HEK293 (cell line): ENCODE data around the gene TMPRSS6.
A peak's percentile ranks its signal among the peaks of the same experiment; 100 is the strongest.

Source experiments
- CTCF ChIA-PET: fragments of 350-600 bp; formaldehyde crosslinking; extraction: SDS; loops from one replicate; lab custom pipeline; 2021; ENCODE audit warnings: antibody characterized with exemption; lab: Yijun Ruan, JAX
- POLR2A ChIA-PET: fragments of 300-600 bp; formaldehyde crosslinking; extraction: SDS; loops from one replicate; lab custom pipeline; 2020; ENCODE audit warnings: antibody characterized with exemption, inconsistent platforms; lab: Yijun Ruan, JAX
- H3K27ac ChIP-seq: fragments of 200-500 bp; sonication (Bioruptor generic); 2 replicates; pipeline ENCODE4 v1.5.1; 2014; ENCODE audit warnings: low read depth, low read length, control low read depth, inconsistent platforms; ENCODE audit errors: extremely low read depth
- H3K36me3 ChIP-seq, 2 experiments: fragments of 200-500 bp in 1 of 2; sonication (Bioruptor generic) in 1 of 2; 1 replicate in 1 of 2; 2 replicates in 1 of 2; pipeline ENCODE4 v1.5.1; 2014 to 2017; ENCODE audit warnings: inconsistent platforms in 2 of 2, low read length in 2 of 2; ENCODE audit not compliant: control insufficient read depth in 2 of 2, insufficient read depth in 1 of 2
- H3K4me1 ChIP-seq: fragments of 200-500 bp; sonication (Bioruptor generic); 2 replicates; pipeline ENCODE4 v1.5.1; 2014; ENCODE audit warnings: mild to moderate bottlenecking, low read length, inconsistent platforms; ENCODE audit not compliant: control insufficient read depth, insufficient read depth
- H3K4me3 ChIP-seq: 2 replicates; pipeline ENCODE4 v1.5.1; 2011; ENCODE audit warnings: low read depth, mild to moderate bottlenecking, control low read depth, low read length, moderate library complexity
- H3K9me3 ChIP-seq: fragments of 200-500 bp; sonication (Bioruptor generic); 2 replicates; pipeline ENCODE4 v1.5.1; 2014; ENCODE audit warnings: low read depth, low read length, inconsistent platforms; ENCODE audit not compliant: control insufficient read depth, insufficient read depth
- GFI1B ChIP-seq: fragments of 450-650 bp; formaldehyde crosslinking; IDR thresholded peaks from 2 replicates; pipeline ENCODE4 v1.5.1; 2016; ENCODE audit warnings: missing biosample characterization, missing genetic modification characterization
- GLIS2 ChIP-seq: fragments of 450-650 bp; formaldehyde crosslinking; IDR thresholded peaks from 2 replicates; pipeline ENCODE4 v1.5.1; 2016; ENCODE audit warnings: missing biosample characterization, missing genetic modification characterization
- KLF1 ChIP-seq: fragments of 450-650 bp; formaldehyde crosslinking; IDR thresholded peaks from 2 replicates; pipeline ENCODE4 v1.5.1; 2016; ENCODE audit warnings: missing biosample characterization, missing genetic modification characterization
- OVOL3 ChIP-seq: fragments of 450-650 bp; formaldehyde crosslinking; IDR thresholded peaks from 2 replicates; pipeline ENCODE4 v1.5.1; 2016; ENCODE audit warnings: missing biosample characterization, missing genetic modification characterization
- ZBTB11 ChIP-seq: fragments of 450-650 bp; formaldehyde crosslinking; conservative IDR thresholded peaks from 2 replicates; pipeline ENCODE4 v1.5.1; 2016; ENCODE audit warnings: low read depth, missing biosample characterization, missing genetic modification characterization
- ZBTB48 ChIP-seq: fragments of 450-650 bp; formaldehyde crosslinking; IDR thresholded peaks from 2 replicates; pipeline ENCODE4 v1.5.1; 2016; ENCODE audit warnings: missing biosample characterization, missing genetic modification characterization
- ZFHX2 ChIP-seq: fragments of 450-650 bp; formaldehyde crosslinking; conservative IDR thresholded peaks from 2 replicates; pipeline ENCODE4 v1.5.1; 2016; ENCODE audit warnings: missing biosample characterization, missing genetic modification characterization
- ZFP37 ChIP-seq: fragments of 450-650 bp; formaldehyde crosslinking; IDR thresholded peaks from 2 replicates; pipeline ENCODE4 v1.5.1; 2016; ENCODE audit warnings: missing biosample characterization, missing genetic modification characterization
- ZNF112 ChIP-seq: fragments of 450-650 bp; formaldehyde crosslinking; IDR thresholded peaks from 2 replicates; pipeline ENCODE4 v1.5.0; 2017; ENCODE audit warnings: missing biosample characterization, missing genetic modification characterization
- ZNF221 ChIP-seq: fragments of 450-650 bp; formaldehyde crosslinking; IDR thresholded peaks from 2 replicates; pipeline ENCODE4 v1.5.1; 2017; ENCODE audit warnings: missing biosample characterization, missing genetic modification characterization, borderline replicate concordance
- ZNF623 ChIP-seq: fragments of 450-650 bp; formaldehyde crosslinking; IDR thresholded peaks from 2 replicates; pipeline ENCODE4 v1.5.1; 2016; ENCODE audit warnings: missing biosample characterization, missing genetic modification characterization
- ZNF707 ChIP-seq: fragments of 450-650 bp; formaldehyde crosslinking; IDR thresholded peaks from 2 replicates; pipeline ENCODE4 v1.5.1; 2016; ENCODE audit warnings: missing biosample characterization, missing genetic modification characterization
- ZSCAN30 ChIP-seq: fragments of 450-650 bp; IDR thresholded peaks from 2 replicates; pipeline ENCODE4 v1.5.1; 2018; ENCODE audit warnings: missing biosample characterization, mild to moderate bottlenecking, missing genetic modification characterization, moderate library complexity

The TMPRSS6 gene

GRCh38 chr22:37064553-37064952 is 45.0 kb downstream of the TMPRSS6 start:
- Histone ChIP-seq H3K27ac (no peak overlapping the region), H3K9me3 (no peaks in the 10 kb centered on the region), H3K36me3 (peaks cover 0 to 21% of the 10 kb centered on the region in 2 experiments; a peak in 2 of 3 replicates), H3K4me1 (no peaks in the 10 kb centered on the region), H3K4me3 (no peak overlapping the region)
- ChIA-PET CTCF (interaction anchor here (1.6 kb wide), 1 partner anchor 14 kb away, joined by 3 read pairs; no protein-coding TSS in a partner anchor), POLR2A (interaction anchor here (2.1 kb wide), 1 partner anchor 13 kb away, joined by 5 read pairs; the partner anchor contains the start of gene KCTD17)
- TF ChIP-seq ZSCAN30 (tag by site-specific recombination), result no peak
- TF ChIP-seq ZNF623 (tag by site-specific recombination), result peak; percentile 65

- H3K4me3 ChIP-seq, result no peak overlapping the region
- ChIA-PET POLR2A (no interaction called here), CTCF (interaction anchor here (1.6 kb wide), 1 partner anchor 15 kb away, joined by 3 read pairs; no protein-coding TSS in a partner anchor)
- no peaks in the 10 kb centered on the region for H3K4me1 ChIP-seq
- no peaks in the 10 kb centered on the region for H3K9me3 ChIP-seq
- peaks cover 0 to 30% of the 10 kb centered on the region in 2 experiments; a peak in 2 of 3 replicates for H3K36me3 ChIP-seq
- TF ChIP-seq ZBTB11 (no peak), ZNF221 (tag by site-specific recombination) (no peak), ZNF707 (tag by site-specific recombination) (no peak), ZNF112 (tag by site-specific recombination) (no peak), ZFP37 (tag by site-specific recombination) (no peak), OVOL3 (no peak), GFI1B (tag by site-specific recombination) (no peak)
- H3K27ac ChIP-seq, result no peak overlapping the region
Measured at GRCh38 chr22:37063431-37064420, 45.8 kb downstream of the TMPRSS6 start.

- POLR2A ChIA-PET, result no interaction called here
- H3K9me3 ChIP-seq, result no peaks in the 10 kb centered on the region
- TF ChIP-seq GLIS2 (tag by site-specific recombination), result peak; percentile 24; the same call in 1 of the 2 replicates
- TF ChIP-seq ZNF221 (tag by site-specific recombination), result no peak
- peak; percentile 53 for TF ChIP-seq KLF1 (tag by site-specific recombination)
- 0 out of 2 replicates have a peak, but pooled peaks have one; percentile 23 for TF ChIP-seq ZBTB48
- peak; percentile 15; the same call in 1 of the 2 replicates for TF ChIP-seq ZFHX2 (tag by site-specific recombination)
- TF ChIP-seq, all 188 proteins: peak for 4
- H3K27ac ChIP-seq, result no peak overlapping the region
- no peaks in the 10 kb centered on the region for H3K4me1 ChIP-seq
- peaks cover 0 to 39% of the 10 kb centered on the region in 2 experiments; a peak in 2 of 3 replicates for H3K36me3 ChIP-seq
- CTCF ChIA-PET, result interaction anchor here (1.6 kb wide), 1 partner anchor 16 kb away, joined by 3 read pairs; no protein-coding TSS in a partner anchor
- H3K4me3 ChIP-seq, result no peak overlapping the region
Measured at GRCh38 chr22:37062702-37063381, 46.7 kb downstream of the TMPRSS6 start.
